ENCODE data around the gene PIGQ. TPM values are rescaled to one million over a fixed set of nuclear protein-coding genes. Genes with fewer than 3 reads are reported as not detected.

Gene PIGQ
- total and polyA plus RNA-seq, 9 donors, result 4.3 to 47.7 (median 39.5) TPM

GRCh38 chr16:566475-567372, 3.0 kb upstream of the PIGQ start, which contains the start of gene NHLRC4:
Gene NHLRC4 (plus strand): TSS chr16:567005. CDS start chr16:568048, 1,043 bp downstream.
- H3K27me3 ChIP-seq, result no peaks in the 10 kb centered on the region
- TF ChIP-seq POLR2A (IDR thresholded peaks at IDR 0.05) (no peak), EP300 (IDR thresholded peaks at IDR 0.05) (no peak), CTCF (IDR thresholded peaks at IDR 0.05) (no peak)
- no peak within 1 kb of the TSS for H3K4me3 ChIP-seq
- peak; percentile 86 to 92 (median 89) for DNase-seq
- H3K9me3 ChIP-seq, result no peaks in the 10 kb centered on the region
- WGBS, 3 donors, result 7 to 13% (median 8%) methylated on average over 25 to 26 of the region's 26 CpGs
- H3K36me3 ChIP-seq, result no peaks in the 10 kb centered on the region
- H3K4me1 ChIP-seq (ENCODE audit: insufficient read depth), result peaks cover 42% of the 10 kb centered on the region
- peak within 1 kb of the TSS; percentile 40 to 80 for H3K27ac ChIP-seq
- intact Hi-C loops (cut with DNase I), result loop anchor here in 1 of 4 donors (5.0 kb wide), 1 partner anchor 101 kb away; the partner anchor contains the start of gene RHOT2

- Histone ChIP-seq H3K27ac (peak overlapping the region; percentile 25 to 80), H3K4me3 (no peak overlapping the region), H3K9me3 (no peaks in the 10 kb centered on the region), H3K36me3 (no peaks in the 10 kb centered on the region), H3K27me3 (no peaks in the 10 kb centered on the region), H3K4me1 (ENCODE audit: insufficient read depth) (peaks cover 42% of the 10 kb centered on the region)
- no peak for TF ChIP-seq POLR2A (IDR thresholded peaks at IDR 0.05)
- TF ChIP-seq CTCF (IDR thresholded peaks at IDR 0.05), result no peak
- no peak for TF ChIP-seq EP300 (IDR thresholded peaks at IDR 0.05)
- 71 to 90% (median 77%) methylated on average over 14 to 35 of the region's 35 CpGs for WGBS, 3 donors
- no peak for DNase-seq
- intact Hi-C loops (cut with DNase I), result loop anchor here in 1 of 4 donors (5.0 kb wide), 1 partner anchor 100 kb away; the partner anchor contains the start of gene RHOT2
These were observed 2.2 kb upstream of the PIGQ start for GRCh38 chr16:567373-568256.

- Histone ChIP-seq H3K4me3 (no peak overlapping the region), H3K36me3 (no peaks in the 10 kb centered on the region), H3K4me1 (ENCODE audit: insufficient read depth) (peaks cover 42% of the 10 kb centered on the region), H3K9me3 (no peaks in the 10 kb centered on the region), H3K27me3 (no peaks in the 10 kb centered on the region), H3K27ac (peak overlapping the region; percentile 62 to 89)
- 52 to 66% (median 55%) methylated on average over 4 to 11 of the region's 11 CpGs for WGBS, 3 donors
- TF ChIP-seq POLR2A (IDR thresholded peaks at IDR 0.05), result no peak
- TF ChIP-seq EP300 (IDR thresholded peaks at IDR 0.05), result no peak
- TF ChIP-seq CTCF (IDR thresholded peaks at IDR 0.05), result no peak
- DNase-seq, result no peak
- intact Hi-C loops (cut with DNase I), result loop anchor here in 1 of 4 donors (5.0 kb wide), 1 partner anchor 99 kb away; the partner anchor contains the start of gene RHOT2
These were observed 1.1 kb upstream of the PIGQ start for GRCh38 chr16:568401-569258.

Measured in ovary (tissue), 9 donors.